Activated CD8-positive, alpha-beta memory T cell treated with anti-CD3 and anti-CD28 coated beads, Interleukin-2, amount 50 U/mL, for 24 hours (primary cell): ENCODE data around the gene ZNF837.

ENCODE experiments used
- DNase-seq: peaks from one replicate; pipeline ENCODE4 v3.0.0-alpha.2; 2020; ENCODE audit errors: extremely low read depth

The ZNF837 gene

DNA sequence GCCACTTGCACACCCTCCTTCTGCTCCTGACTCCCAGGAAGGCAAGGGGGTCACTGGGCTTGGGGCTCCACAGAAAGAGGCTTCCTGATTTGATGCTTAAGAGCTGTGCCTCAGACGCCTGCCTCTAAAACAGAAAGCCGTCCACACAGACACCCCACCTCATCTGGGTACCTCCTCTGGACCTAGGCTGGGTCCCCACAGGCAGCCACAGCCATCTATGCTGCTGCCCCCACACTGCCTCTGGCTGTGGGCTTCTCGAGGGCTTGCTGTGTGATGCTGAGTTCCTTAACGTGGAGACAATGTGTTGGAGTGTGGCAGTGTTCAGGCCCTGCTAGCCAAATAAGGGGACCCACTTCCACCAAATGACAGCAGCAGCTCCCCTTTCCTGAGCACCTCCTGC is 62.5 kb downstream of the ZNF837 start:
- DNase-seq: no peak
